Measurements from ENCODE around the gene HLCS. TPM values are rescaled to one million over a fixed set of nuclear protein-coding genes. Genes with fewer than 3 reads are reported as not detected.

HLCS gene
- total RNA-seq, 2 donors from 2014 or later = 17.5 to 29.3 TPM

DNA sequence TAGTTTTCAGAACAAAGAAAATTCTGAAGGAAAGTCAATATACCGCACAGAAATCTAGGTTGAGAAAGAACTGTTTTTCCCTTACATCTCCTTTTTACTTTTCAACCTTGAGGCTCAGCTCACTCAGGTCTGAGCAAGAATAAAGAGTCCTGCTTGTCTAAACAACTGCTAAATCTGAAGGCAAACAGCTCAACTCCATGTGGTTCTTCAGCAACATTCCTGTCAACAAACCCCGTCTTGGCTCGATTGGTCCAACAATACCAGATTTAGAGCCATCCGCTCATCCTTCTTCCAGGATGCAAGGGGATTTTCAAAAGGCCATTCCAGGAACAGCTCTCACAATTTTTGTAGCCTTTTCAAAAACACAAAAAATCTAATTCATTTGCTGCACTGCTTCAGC lies 119.8 kb downstream of the HLCS start:
- no peak for ATAC-seq (ENCODE audit: insufficient number of reproducible peaks, low FRiP score, low read depth)
- no peak for DNase-seq (ENCODE audit: low spot score)
- H3K36me3 ChIP-seq = no peaks in the 10 kb centered on the region

GRCh38 chr21:36845790-36846189 lies 120.7 kb downstream of the HLCS start:
- Histone ChIP-seq H3K9me3 (no peaks in the 10 kb centered on the region), H3K36me3 (no peaks in the 10 kb centered on the region), H3K27me3 (replicated peaks; ENCODE audit: insufficient read depth) (no peaks in the 10 kb centered on the region), H3K27ac (no peak overlapping the region), H3K4me3 (no peak overlapping the region), H3K4me1 (ENCODE audit: control insufficient read depth in 1 of 2, low read depth in 2 of 2) (peaks cover 8 to 37% of the 10 kb centered on the region in 2 donors)
- TF ChIP-seq CTCF (IDR thresholded peaks at IDR 0.05) = no peak
- DNase-seq (ENCODE audit: low spot score) (no peak), ATAC-seq (ENCODE audit: insufficient number of reproducible peaks, low FRiP score, low read depth) (no peak)

More for the DNA sequence above, 119.8 kb downstream of the HLCS start:
- Histone ChIP-seq H3K4me3 (no peak overlapping the region), H3K27me3 (replicated peaks; ENCODE audit: insufficient read depth) (no peaks in the 10 kb centered on the region), H3K4me1 (ENCODE audit: control insufficient read depth in 1 of 2, low read depth in 2 of 2) (peaks cover 8 to 37% of the 10 kb centered on the region in 2 donors), H3K27ac (no peak overlapping the region), H3K9me3 (no peaks in the 10 kb centered on the region)
- no peak for TF ChIP-seq CTCF (IDR thresholded peaks at IDR 0.05)

GRCh38 chr21:36845070-36845469 lies 121.4 kb downstream of the HLCS start:
- H3K4me1 ChIP-seq (ENCODE audit: control insufficient read depth in 1 of 2, low read depth in 2 of 2) = peaks cover 8 to 31% of the 10 kb centered on the region in 2 donors
- DNase-seq (ENCODE audit: low spot score) = no peak
- H3K36me3 ChIP-seq = no peaks in the 10 kb centered on the region
- no peak for ATAC-seq (ENCODE audit: insufficient number of reproducible peaks, low FRiP score, low read depth)
- no peak for TF ChIP-seq CTCF (IDR thresholded peaks at IDR 0.05)
- H3K27ac ChIP-seq = no peak overlapping the region
- no peaks in the 10 kb centered on the region for H3K9me3 ChIP-seq
- no peaks in the 10 kb centered on the region for H3K27me3 ChIP-seq (replicated peaks; ENCODE audit: insufficient read depth)
- H3K4me3 ChIP-seq = no peak overlapping the region

DNA sequence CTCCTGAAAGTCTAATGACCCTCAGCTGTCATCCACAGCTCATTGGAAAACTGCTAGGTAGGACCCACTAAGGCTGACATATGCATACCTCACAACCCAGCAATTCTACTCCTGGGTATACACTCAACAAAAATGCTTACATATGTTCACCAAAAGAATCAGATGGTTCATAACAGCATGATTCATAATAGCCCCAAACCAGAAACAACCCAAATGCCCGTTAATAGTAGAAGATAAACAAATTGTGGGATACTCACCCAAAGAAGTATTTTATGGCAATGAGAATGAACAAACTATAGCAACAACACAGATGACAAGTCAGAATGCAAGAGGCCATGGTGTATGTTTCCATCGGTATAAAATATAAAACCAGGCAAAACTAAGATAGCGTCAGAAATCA lies 124.6 kb downstream of the HLCS start:
- ATAC-seq (ENCODE audit: insufficient number of reproducible peaks, low FRiP score, low read depth) (no peak), DNase-seq (ENCODE audit: low spot score) (no peak)
- Histone ChIP-seq H3K9me3 (no peaks in the 10 kb centered on the region), H3K36me3 (no peaks in the 10 kb centered on the region), H3K4me3 (no peak overlapping the region), H3K27me3 (replicated peaks; ENCODE audit: insufficient read depth) (no peaks in the 10 kb centered on the region), H3K27ac (no peak overlapping the region), H3K4me1 (ENCODE audit: control insufficient read depth in 1 of 2, low read depth in 2 of 2) (peaks cover under 1 to 3% of the 10 kb centered on the region in 2 donors)
- TF ChIP-seq CTCF (IDR thresholded peaks at IDR 0.05) = no peak

- Histone ChIP-seq H3K9me3 (no peaks in the 10 kb centered on the region), H3K27me3 (replicated peaks; ENCODE audit: insufficient read depth) (no peaks in the 10 kb centered on the region), H3K4me3 (no peak overlapping the region), H3K4me1 (ENCODE audit: control insufficient read depth in 1 of 2, low read depth in 2 of 2) (no peaks in the 10 kb centered on the region), H3K27ac (no peak overlapping the region), H3K36me3 (no peaks in the 10 kb centered on the region)
- no peak for DNase-seq (ENCODE audit: low spot score)
- no peak for TF ChIP-seq CTCF (IDR thresholded peaks at IDR 0.05)
- ATAC-seq (ENCODE audit: insufficient number of reproducible peaks, low FRiP score, low read depth) = no peak
Measured at GRCh38 chr21:36839735-36840134, 126.7 kb downstream of the HLCS start.

Data from thoracic aorta (tissue), 2 donors.